Measurements from ENCODE around the gene ZNF532.

GRCh38 chr18:58851856-58852255, 12.8 kb upstream of the ZNF532 start:
- no peak for TF ChIP-seq EP300 (IDR thresholded peaks at IDR 0.05; ENCODE audit: low read depth)
- TF ChIP-seq, protein P1, sequence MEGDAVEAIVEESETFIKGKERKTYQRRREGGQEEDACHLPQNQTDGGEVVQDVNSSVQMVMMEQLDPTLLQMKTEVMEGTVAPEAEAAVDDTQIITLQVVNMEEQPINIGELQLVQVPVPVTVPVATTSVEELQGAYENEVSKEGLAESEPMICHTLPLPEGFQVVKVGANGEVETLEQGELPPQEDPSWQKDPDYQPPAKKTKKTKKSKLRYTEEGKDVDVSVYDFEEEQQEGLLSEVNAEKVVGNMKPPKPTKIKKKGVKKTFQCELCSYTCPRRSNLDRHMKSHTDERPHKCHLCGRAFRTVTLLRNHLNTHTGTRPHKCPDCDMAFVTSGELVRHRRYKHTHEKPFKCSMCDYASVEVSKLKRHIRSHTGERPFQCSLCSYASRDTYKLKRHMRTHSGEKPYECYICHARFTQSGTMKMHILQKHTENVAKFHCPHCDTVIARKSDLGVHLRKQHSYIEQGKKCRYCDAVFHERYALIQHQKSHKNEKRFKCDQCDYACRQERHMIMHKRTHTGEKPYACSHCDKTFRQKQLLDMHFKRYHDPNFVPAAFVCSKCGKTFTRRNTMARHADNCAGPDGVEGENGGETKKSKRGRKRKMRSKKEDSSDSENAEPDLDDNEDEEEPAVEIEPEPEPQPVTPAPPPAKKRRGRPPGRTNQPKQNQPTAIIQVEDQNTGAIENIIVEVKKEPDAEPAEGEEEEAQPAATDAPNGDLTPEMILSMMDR (IDR thresholded peaks at IDR 0.05) = no peak
